Motor neuron (in vitro differentiated cells): Measurements from ENCODE around the gene CLSTN2. TPM values are rescaled to one million over a fixed set of nuclear protein-coding genes. Genes with fewer than 3 reads are reported as not detected.
A peak's percentile ranks its signal among the peaks of the same experiment; 100 is the strongest.

ENCODE experiments used
- ATAC-seq, 8 experiments: fragments of 200-7000 bp; cut with Tn5 transposase; replicated peaks in 6 of 8; 2 replicates each; pipeline ENCODE4 v1.8.0; 2021; ENCODE audit warnings: mild to moderate bottlenecking in 8 of 8, moderate library complexity in 8 of 8
- H3K27ac ChIP-seq, 2 donors: fragments of 250-450 bp; sonication (Bioruptor Pico); 2 replicates each; pipeline ENCODE4 v1.9.0; 2021; ENCODE audit warnings: antibody characterized with exemption in 2 of 2, mild to moderate bottlenecking in 2 of 2, moderate library complexity in 1 of 2
- H3K4me1 ChIP-seq, 2 donors: fragments of 250-450 bp; sonication (Bioruptor Pico); replicated peaks in 1 of 2; 2 replicates each; pipeline ENCODE4 v1.6.1; 2021; ENCODE audit warnings: antibody characterized with exemption in 2 of 2, mild to moderate bottlenecking in 2 of 2, moderate library complexity in 1 of 2
- H3K4me3 ChIP-seq, 5 donors: fragments of 250-450 bp; sonication (Bioruptor Pico); 2 replicates each; pipeline ENCODE4 v1.9.0; 2021; ENCODE audit warnings: antibody characterized with exemption in 5 of 5, mild to moderate bottlenecking in 5 of 5, moderate library complexity in 4 of 5
- WGBS, 10 experiments: fragments of 450-650 bp; shearing (Covaris generic); methylation state at CpG; one replicate each; pipeline ENCODE4 v1.0.0; 2022; 5-methylcytosine and 5-hydroxymethylcytosine counted together
- in situ Hi-C, 9 experiments: fragments of 400-800 bp; cut with MboI; loops; one replicate each; pipeline ENCODE4 v1.15.0; 2021; ENCODE audit warnings: low sequenced_read_pairs in 9 of 9, low pct_unique_long_range_greater_than_20kb in 2 of 9; ENCODE audit not compliant: unreplicated experiment in 9 of 9
- total RNA-seq, 8 experiments: library from RNA; unstranded; fragments of 300-600 nt; gene quantifications; 2 replicates each; pipeline versions ENCODE4 v1.2.3 to v1.2.4, GENCODE V29; 2022

Gene CLSTN2
- total RNA-seq, 8 experiments from 2014 or later = 1.2 to 125 (median 27.9) TPM

DNA sequence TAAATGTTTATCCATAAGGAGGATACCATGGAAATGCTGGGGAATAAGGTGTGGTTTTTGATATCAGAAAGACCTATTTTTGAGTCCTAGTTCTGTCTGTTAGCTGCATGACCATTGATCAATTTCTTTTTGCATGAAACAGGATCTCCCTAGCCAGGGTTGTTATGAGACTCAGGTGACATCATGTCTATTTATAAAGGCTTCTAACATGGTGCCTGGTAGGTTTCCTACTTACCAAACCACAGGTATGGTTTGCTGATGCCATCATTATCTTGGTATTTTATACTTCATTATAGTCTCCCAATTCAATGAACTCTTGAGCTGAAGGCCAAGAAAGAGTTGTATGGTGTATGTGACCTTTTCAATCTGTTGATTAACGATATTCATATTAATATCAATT lies 144.0 kb downstream of the CLSTN2 start:
- H3K27ac ChIP-seq = peak overlapping the region in 1 of 2 donors; percentile 15
- in situ Hi-C loops = no loop called here
- H3K4me3 ChIP-seq = no peak overlapping the region
- peak in 2 of 8 experiments; percentile 29 to 46 for ATAC-seq
- peaks cover 32 to 72% of the 10 kb centered on the region in 2 donors for H3K4me1 ChIP-seq
- 0 to 100% (median 83%) methylated on average over 1 of the region's 1 CpG; no CpG with 5 or more reads in 3 of the 10 experiments for WGBS, 10 experiments

DNA sequence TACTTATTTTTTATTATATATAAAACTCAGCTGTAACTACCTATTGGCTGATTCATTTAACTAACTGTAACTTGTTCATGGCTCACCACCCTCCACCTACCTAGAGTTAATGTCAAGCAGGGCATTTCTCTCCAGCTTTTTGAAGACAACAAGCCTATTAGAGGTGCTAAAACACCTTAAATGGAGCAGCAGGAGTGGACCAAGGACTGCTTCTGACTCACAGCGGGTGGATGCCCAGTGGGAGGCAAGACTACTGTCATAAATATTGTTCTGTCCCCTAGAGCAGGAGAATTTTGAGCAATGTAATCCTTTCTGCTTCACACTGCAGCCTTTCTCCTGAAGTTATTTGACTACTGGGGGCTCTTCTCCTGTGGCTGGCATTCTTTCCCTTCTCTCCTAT lies 146.9 kb downstream of the CLSTN2 start:
- Histone ChIP-seq H3K4me1 (peaks cover 24 to 65% of the 10 kb centered on the region in 2 donors), H3K27ac (no peak overlapping the region), H3K4me3 (no peak overlapping the region)
- in situ Hi-C loops = no loop called here
- 0 to 60% (median 0%) methylated on average over 1 of the region's 1 CpG; no CpG with 5 or more reads in 7 of the 10 experiments for WGBS, 10 experiments
- ATAC-seq = peak in 7 of 8 experiments; percentile 22 to 57 (median 33)

DNA sequence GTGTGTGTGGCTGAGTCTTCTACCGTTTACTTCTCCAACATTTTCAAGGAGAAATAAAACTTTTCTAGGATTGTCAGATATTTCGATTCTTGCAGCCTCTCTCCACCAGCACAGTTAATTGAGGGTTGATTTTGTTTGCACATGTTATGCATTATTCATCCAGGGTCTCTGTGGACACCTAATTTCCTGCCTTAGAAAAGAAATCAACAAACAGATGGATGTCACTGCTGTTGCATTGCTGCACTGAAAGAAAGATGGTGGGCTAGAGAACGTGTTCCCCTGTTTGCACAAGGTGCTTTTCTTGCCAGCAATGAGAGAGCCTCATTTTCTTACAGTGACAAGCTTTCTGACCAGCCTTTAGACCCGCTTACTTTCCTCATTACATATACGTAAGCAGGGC lies 150.0 kb downstream of the CLSTN2 start:
- in situ Hi-C loops = no loop called here
- ATAC-seq = peak in 1 of 8 experiments; percentile 28
- WGBS, 10 experiments = 0 to 100% (median 69%) methylated on average over 1 to 5 of the region's 5 CpGs
- no peak overlapping the region for H3K27ac ChIP-seq
- H3K4me1 ChIP-seq = peaks cover 13 to 37% of the 10 kb centered on the region in 2 donors
- H3K4me3 ChIP-seq = no peak overlapping the region

GRCh38 chr3:140086642-140087041 lies 151.7 kb downstream of the CLSTN2 start:
- Histone ChIP-seq H3K27ac (no peak overlapping the region), H3K4me3 (no peak overlapping the region), H3K4me1 (peaks cover 2 to 20% of the 10 kb centered on the region in 2 donors)
- no peak for ATAC-seq
- in situ Hi-C loops = no loop called here
- 11 to 86% (median 64%) methylated on average over 1 of the region's 1 CpG; no CpG with 5 or more reads in 5 of the 10 experiments for WGBS, 10 experiments

GRCh38 chr3:140088058-140088457 lies 153.1 kb downstream of the CLSTN2 start:
- Histone ChIP-seq H3K4me3 (no peak overlapping the region), H3K27ac (no peak overlapping the region), H3K4me1 (peaks cover 7 to 18% of the 10 kb centered on the region in 2 donors)
- in situ Hi-C loops = no loop called here
- WGBS, 10 experiments = 14 to 92% (median 65%) methylated on average over 1 to 3 of the region's 3 CpGs; no CpG with 5 or more reads in 2 of the 10 experiments
- no peak for ATAC-seq

GRCh38 chr3:140088513-140088912 lies 153.5 kb downstream of the CLSTN2 start:
- ATAC-seq = peak in 5 of 8 experiments; percentile 56 to 89 (median 63)
- H3K4me1 ChIP-seq = peaks cover 7 to 22% of the 10 kb centered on the region in 2 donors
- WGBS, 10 experiments = 0 to 88% (median 80%) methylated on average over 1 to 2 of the region's 2 CpGs; no CpG with 5 or more reads in 7 of the 10 experiments
- H3K4me3 ChIP-seq = no peak overlapping the region
- in situ Hi-C loops = no loop called here
- no peak overlapping the region for H3K27ac ChIP-seq

GRCh38 chr3:140089403-140090072 lies 154.6 kb downstream of the CLSTN2 start:
- in situ Hi-C loops = no loop called here
- ATAC-seq = no peak
- no peak overlapping the region for H3K4me3 ChIP-seq
- peaks cover 10 to 33% of the 10 kb centered on the region in 2 donors for H3K4me1 ChIP-seq
- WGBS, 10 experiments = 6 to 100% (median 78%) methylated on average over 1 to 2 of the region's 2 CpGs; no CpG with 5 or more reads in 2 of the 10 experiments
- no peak overlapping the region for H3K27ac ChIP-seq

DNA sequence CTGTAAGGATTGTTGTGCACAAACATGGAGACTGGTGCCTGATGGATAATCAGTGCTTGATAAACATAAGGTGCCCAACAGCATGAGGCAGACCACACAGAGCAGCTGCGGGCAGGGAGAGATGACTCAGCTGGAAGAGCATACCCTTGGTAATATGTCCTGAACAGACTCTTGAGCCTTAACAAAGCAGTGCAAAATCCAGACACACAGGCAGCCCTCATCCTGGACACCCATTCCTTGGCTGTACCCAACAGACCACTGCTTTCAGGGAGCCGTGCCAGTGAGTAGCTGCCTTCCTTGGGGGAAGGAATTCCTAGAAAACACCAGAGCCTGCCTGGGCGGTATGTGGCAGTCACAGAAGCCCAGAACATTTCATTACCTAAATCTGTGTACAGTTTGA lies 156.2 kb downstream of the CLSTN2 start:
- Histone ChIP-seq H3K4me1 (peaks cover 13 to 28% of the 10 kb centered on the region in 2 donors), H3K4me3 (no peak overlapping the region), H3K27ac (no peak overlapping the region)
- 8 to 100% (median 32%) methylated on average over 1 to 3 of the region's 3 CpGs; no CpG with 5 or more reads in 3 of the 10 experiments for whole genome bisulfite sequencing, 10 experiments
- in situ Hi-C loops = no loop called here
- peak in 4 of 8 experiments; percentile 24 to 47 (median 36) for ATAC-seq

DNA sequence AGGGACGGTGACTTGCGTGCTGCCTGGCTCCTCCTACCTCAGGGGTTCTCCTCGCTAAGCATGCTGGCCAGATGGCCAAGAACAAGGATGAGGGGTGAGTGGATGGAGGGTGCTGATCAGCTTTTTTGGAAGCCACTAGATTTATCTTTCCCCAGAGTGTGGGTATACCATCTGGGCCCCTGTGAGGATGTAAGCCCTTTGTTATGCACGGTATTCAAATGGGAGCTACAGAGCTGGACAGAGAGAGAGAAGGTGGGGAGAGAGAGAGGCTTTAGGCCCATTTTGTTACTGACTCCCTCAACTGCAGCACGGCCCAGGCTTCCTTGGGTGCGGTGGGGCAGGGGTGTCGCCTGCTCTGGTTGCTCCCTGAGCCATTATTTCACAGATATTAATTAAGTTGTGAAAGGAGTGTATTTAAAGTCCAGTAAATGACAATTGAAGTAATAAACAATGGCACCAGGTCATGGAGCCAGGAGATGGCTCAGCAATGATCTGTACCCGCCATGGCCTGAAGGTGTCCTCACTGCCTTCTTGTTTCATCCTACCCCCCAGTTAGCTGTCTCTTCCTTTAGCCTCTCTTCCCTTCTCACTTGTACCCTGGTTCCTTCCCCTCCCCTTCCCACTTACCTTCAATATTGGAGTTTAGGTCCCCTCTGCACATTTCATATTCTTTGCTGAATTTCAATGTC lies 158.0 kb downstream of the CLSTN2 start:
- H3K4me3 ChIP-seq = no peak overlapping the region
- peak in 6 of 8 experiments; percentile 7 to 85 (median 62) for ATAC-seq
- H3K4me1 ChIP-seq = peaks cover 19 to 27% of the 10 kb centered on the region in 2 donors
- in situ Hi-C loops = no loop called here
- WGBS, 10 experiments = 40 to 60% (median 53%) methylated on average over 1 to 6 of the region's 8 CpGs; no CpG with 5 or more reads in 2 of the 10 experiments
- no peak overlapping the region for H3K27ac ChIP-seq

GRCh38 chr3:140093742-140094141 lies 158.8 kb downstream of the CLSTN2 start:
- in situ Hi-C loops = no loop called here
- Histone ChIP-seq H3K4me1 (peaks cover 19 to 27% of the 10 kb centered on the region in 2 donors), H3K4me3 (no peak overlapping the region), H3K27ac (no peak overlapping the region)
- peak in 6 of 8 experiments; percentile 41 to 92 (median 67) for ATAC-seq
- WGBS, 10 experiments = 0 to 100% (median 76%) methylated on average over 1 to 5 of the region's 5 CpGs

- 80 to 100% (median 91%) methylated on average over 1 of the region's 1 CpG; no CpG with 5 or more reads in 3 of the 10 experiments for WGBS, 10 experiments
- peaks cover 19 to 27% of the 10 kb centered on the region in 2 donors for H3K4me1 ChIP-seq
- no peak overlapping the region for H3K27ac ChIP-seq
- H3K4me3 ChIP-seq = no peak overlapping the region
- no peak for ATAC-seq
- in situ Hi-C loops = no loop called here
Measured at GRCh38 chr3:140094487-140094886, 159.5 kb downstream of the CLSTN2 start.

DNA sequence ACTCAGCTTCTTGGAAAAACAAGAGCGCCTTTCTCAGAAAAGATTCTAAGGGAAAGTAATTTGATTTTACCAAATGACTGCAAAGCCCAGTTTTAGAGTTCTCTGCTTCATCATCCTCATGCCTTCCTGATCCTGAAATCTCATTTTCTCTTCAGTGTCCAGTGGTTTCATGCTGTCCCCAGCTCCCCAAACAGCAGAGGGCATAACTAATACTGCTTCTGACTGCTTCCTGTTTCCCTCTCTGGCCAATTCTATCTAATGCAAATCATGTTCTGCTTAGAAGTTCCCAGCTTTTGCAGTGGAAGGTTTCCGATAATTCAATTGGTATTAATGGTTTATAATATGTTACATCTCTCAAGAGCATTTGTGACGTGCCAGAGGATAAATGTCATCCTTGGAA lies 161.1 kb downstream of the CLSTN2 start:
- no peak overlapping the region for H3K27ac ChIP-seq
- in situ Hi-C loops = no loop called here
- ATAC-seq = peak in 1 of 8 experiments; percentile 37
- no peak overlapping the region for H3K4me3 ChIP-seq
- WGBS, 10 experiments = 29 to 100% (median 76%) methylated on average over 1 to 3 of the region's 3 CpGs; no CpG with 5 or more reads in 2 of the 10 experiments
- H3K4me1 ChIP-seq = peaks cover 19 to 27% of the 10 kb centered on the region in 2 donors
